Prostate gland (tissue), 2 donors: ENCODE measurements around the gene LRRC40.

Experiments used
- POLR2A ChIP-seq: fragments of 450-650 bp; IDR thresholded peaks from one replicate; pipeline ENCODE4 v1.6.1; 2016; ENCODE audit warnings: antibody characterized with exemption, mild to moderate bottlenecking
- POLR2AphosphoS5 ChIP-seq: sonication (generic); formaldehyde crosslinking; IDR thresholded peaks from one replicate; pipeline ENCODE4 v1.6.1; 2017; ENCODE audit warnings: antibody characterized with exemption
- TF ChIP-seq, protein P1 (sequence below), 4 experiments: fragments of 200-600 bp in 2 of 4; fragments of 450-650 bp in 2 of 4; sonication (generic) in 2 of 4; IDR thresholded peaks; 1 replicate in 3 of 4; 2 replicates in 1 of 4; pipeline ENCODE4 v1.5.1; 2016 to 2019; ENCODE audit warnings: antibody characterized with exemption in 4 of 4, mild to moderate bottlenecking in 2 of 4, moderate library complexity in 2 of 4

- TF ChIP-seq, protein P1, sequence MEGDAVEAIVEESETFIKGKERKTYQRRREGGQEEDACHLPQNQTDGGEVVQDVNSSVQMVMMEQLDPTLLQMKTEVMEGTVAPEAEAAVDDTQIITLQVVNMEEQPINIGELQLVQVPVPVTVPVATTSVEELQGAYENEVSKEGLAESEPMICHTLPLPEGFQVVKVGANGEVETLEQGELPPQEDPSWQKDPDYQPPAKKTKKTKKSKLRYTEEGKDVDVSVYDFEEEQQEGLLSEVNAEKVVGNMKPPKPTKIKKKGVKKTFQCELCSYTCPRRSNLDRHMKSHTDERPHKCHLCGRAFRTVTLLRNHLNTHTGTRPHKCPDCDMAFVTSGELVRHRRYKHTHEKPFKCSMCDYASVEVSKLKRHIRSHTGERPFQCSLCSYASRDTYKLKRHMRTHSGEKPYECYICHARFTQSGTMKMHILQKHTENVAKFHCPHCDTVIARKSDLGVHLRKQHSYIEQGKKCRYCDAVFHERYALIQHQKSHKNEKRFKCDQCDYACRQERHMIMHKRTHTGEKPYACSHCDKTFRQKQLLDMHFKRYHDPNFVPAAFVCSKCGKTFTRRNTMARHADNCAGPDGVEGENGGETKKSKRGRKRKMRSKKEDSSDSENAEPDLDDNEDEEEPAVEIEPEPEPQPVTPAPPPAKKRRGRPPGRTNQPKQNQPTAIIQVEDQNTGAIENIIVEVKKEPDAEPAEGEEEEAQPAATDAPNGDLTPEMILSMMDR (IDR thresholded peaks at IDR 0.05): no peak
- no peak for TF ChIP-seq POLR2A
- no peak for TF ChIP-seq POLR2AphosphoS5
Measured at GRCh38 chr1:70208292-70208691, 2.9 kb upstream of the LRRC40 start.
